Activated T-helper 9 cell treated with anti-CD3 and anti-CD28 coated beads, Interleukin-2, amount 50 U/mL, for 16 hours (primary cell): ENCODE data around the gene CUL9.

ENCODE experiments used
- DNase-seq: peaks from one replicate; pipeline ENCODE4 v3.0.0-alpha.2; 2020; ENCODE audit warnings: low read depth

Gene CUL9

DNA sequence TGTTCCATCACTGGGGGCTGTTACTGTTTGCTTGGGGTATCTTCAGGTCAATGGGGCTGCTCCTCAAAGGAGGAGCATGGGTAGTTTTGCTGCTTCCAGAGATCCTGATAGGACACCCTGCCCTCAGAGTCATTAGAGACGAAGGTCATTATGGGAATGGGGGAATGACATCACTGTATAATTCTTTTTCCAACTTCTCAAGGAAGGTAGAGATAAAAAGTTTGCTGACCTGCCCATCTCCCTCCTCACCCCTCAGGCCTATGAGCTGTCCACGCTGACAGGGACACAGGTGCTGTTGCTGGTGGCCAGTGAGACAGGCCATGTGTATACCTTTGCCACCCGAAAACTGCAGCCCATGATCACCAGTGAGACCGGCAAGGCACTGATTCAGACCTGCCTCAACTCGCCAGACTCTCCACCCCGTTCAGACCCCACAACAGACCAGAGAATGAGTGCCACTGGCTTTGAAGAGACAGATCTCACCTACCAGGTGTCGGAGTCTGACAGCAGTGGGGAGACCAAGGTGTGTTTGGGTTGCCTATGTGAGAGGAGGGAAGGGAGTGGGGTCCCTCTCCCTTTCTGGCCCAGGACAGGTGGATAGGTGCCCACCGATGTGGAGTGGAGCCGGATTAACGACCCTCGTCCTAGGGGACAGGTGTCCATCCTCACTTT is 8.3 kb upstream of the CUL9 start:
- DNase-seq = no peak

DNA sequence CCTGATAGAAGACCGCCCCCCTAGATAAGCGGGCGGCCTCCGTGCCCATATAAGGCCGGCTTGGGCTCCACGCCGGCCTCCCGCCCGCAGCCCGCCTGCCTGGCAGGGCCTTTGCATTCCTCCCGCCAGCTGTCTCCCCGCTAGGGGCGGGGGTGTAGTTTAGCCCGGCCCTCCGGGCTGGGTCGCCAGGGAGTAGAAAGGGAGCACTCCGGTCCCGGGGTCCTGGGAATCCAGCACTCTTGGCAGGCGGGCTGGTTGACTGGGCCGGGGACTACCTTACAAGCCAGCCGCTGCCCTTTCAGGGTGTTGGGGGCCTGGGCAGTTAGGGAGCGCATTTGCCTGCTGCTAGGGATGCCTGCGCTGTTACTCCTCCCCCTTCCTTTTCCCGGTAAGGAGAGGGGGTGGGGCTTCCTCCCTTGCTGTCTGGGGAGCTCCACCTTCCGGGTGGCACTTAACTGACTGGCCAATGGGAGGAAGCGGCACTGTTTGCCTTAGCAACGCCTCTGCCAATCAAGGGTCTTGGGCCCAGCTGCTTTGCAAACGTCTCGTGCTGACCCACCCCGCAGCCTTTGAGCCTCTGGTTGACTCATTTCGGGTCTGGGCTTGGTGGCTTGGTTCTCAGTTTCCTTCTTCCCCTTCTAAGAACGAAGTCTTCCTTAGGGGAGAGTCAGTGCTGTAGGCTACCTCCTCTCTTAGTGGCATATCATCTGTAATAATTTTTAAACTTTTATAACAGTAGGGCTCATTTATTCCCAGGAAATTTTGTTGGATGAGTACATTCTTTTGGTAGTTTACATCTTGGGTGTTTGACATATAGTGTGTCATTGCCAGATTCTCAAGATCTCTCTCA is 7.5 kb upstream of the CUL9 start:
- DNase-seq = peak; percentile 87

DNA sequence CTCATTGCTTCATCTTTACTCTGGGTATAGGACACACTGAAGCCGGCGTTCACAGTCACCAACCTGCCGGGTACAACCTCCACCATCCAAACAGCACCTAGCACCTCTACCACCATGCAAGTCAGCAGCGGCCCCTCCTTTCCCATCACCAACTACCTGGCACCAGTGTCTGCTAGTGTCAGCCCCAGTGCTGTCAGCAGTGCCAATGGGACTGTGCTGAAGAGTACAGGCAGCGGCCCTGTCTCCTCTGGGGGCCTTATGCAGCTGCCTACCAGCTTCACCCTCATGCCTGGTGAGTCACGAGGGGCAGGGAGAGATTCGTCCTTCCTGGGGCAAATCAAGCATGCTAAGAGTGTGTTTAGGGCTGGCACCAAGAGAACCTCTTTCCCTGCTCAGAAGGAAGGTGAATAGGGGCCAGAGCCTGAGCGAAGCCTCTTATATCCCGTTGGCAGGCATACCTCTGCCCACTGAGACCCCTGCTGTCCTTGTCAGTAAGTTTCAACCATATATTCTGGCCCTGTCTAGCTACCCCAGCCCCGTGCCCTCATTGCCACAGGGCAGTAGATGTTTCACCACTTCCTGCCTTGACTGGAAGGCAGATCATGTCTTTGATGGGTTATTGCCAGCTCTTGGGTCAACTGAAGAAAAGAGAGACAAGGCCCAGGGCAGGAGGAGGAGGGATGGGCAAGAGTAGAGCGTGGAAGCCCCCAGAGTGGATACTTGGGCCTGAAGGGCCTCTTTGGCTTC is 6.1 kb upstream of the CUL9 start:
- no peak for DNase-seq

DNA sequence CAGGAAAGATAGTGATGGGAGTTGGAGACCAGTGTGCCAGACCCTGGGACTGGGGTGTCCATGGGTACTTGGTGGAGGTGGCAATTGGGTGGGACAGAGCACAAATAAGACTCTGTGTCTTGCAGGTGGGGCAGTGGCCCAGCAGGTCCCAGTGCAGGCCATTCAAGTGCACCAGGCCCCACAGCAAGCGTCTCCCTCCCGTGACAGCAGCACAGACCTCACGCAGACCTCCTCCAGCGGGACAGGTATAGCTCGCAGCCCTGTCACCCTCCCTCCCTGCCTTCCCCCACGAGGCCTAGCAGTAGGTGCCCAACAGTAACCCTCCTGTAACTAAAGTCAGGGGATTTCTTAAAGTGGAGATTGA is 5.6 kb upstream of the CUL9 start:
- no peak for DNase-seq

DNA sequence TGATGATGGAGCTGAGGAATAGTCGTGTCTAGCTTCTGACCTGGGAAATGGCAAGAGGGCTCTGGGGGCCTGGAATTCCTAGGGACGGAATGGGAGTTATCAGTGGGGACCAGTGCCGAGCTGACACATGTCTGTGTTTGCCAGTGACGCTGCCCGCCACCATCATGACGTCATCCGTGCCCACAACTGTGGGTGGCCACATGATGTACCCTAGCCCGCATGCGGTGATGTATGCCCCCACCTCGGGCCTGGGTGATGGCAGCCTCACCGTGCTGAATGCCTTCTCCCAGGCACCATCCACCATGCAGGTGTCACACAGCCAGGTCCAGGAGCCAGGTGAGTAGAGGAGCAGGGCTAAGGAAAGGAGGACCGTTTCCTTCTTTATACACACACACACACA is 3.8 kb upstream of the CUL9 start:
- DNase-seq = no peak

DNA sequence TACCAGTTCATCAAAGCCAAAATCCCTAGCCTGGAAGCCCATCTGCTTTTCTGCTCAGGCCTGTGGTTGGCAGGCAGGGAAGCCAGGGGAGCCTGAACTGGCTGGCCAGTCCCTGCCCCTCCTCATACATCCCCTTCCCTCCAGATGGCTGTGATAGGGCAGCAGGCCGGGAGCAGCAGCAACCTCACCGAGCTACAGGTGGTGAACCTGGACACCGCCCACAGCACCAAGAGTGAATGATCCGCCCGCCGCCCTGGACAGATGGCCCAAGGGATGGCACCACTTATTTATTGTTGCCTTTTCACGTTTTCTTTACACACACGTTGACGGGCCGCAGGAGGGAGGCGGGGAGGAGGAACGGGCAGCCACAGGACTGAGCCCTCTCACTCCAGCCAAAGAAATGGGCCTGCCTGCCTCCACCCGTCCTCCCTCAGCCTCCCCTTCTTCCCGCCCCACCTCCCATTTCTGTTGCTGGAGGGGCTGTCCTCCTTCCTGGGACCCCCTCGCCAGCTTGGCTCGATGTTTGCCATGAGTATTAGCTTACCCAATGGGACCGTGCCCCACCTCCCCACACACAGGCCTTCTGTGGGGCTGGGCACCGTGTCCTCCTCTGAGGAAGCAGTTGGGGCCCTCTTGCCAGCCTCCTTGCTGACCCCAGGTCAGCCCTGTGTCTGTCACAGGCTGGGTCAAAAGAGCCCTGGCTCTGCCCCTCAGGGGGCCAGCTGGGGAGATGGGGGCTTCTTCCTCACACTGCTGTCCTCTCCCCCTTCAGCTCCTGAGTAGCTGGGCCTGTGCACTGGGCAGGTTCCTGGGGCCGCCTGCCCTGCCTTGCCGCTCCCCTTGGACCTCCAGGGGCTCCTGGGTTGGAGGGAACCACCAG is 2.8 kb upstream of the CUL9 start:
- DNase-seq = no peak

DNA sequence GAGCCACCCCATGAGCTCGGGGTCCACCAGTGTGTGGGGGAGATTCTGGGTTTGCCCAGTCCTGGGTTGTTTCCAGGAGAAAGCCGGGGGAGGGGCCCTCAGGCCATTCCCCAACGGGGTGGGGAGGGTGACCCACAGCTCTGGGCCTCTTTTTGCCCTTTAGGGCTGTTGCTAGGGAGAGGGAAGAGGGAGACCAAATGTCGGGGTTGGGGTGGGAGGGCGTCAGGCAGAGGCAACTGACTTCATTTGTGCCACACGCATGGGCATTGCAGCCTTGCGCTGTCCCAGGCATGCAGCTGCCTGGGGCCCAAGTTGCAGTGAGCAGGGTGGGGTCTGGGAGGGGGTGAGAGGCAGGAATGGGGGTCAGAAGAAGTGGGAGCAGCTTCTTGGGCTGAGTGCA is 1.9 kb upstream of the CUL9 start:
- no peak for DNase-seq

DNA sequence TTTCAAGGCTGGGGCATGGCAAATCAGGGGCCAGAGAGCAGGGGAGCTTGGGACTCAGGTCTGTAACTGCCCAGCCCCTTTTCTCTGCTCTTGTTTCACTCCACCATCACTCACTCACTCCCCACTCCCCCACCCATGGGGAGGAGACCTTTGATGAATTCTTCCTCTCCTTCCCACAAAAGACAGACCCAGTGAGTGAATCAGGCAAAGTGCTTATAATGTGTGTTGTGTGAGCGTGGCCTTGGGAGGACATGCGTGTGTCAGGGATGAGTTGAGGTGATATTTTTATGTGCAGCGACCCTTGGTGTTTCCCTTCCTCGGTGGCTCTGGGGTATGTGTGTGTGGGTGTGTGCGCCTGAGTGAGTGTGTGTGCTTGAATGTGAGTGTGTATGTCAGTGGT is 1.0 kb upstream of the CUL9 start:
- no peak for DNase-seq

DNA sequence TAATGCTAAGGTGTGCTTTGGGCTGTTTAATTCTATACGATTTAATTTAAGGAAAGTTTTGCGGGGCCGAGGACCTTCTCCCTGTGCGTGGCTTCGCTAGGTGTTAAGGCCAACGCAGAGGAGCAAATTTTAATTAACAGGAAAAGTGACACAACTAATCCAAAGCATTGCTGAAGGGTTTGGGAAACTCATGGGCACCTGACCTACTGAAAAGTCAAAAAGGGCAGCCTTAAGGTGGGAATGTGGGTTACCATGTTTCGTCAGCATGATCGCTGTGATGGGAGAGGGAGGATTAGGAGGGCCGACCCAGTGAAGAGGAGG is 415 bp upstream of the CUL9 start:
- DNase-seq = no peak

DNA sequence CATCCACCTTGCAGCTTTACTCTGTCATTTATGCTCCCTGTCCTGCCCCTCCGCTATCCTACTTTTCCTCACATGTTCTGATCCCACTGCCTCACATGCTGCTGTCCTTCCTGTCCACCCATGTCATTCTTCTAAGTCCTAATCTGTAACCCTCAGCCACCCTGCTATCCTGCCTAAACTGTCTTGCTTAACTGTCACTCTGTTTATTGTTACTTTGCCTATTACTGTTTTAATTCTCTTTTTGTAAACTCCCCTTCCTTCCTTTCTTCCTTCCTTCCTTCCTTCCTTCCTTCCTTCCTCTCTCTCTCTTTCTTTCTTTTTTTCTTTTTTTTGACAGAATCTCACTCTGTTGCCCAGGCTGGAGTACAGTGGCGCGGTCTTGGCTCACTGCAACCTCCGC is 1.4 kb downstream of the CUL9 start:
- no peak for DNase-seq

DNA sequence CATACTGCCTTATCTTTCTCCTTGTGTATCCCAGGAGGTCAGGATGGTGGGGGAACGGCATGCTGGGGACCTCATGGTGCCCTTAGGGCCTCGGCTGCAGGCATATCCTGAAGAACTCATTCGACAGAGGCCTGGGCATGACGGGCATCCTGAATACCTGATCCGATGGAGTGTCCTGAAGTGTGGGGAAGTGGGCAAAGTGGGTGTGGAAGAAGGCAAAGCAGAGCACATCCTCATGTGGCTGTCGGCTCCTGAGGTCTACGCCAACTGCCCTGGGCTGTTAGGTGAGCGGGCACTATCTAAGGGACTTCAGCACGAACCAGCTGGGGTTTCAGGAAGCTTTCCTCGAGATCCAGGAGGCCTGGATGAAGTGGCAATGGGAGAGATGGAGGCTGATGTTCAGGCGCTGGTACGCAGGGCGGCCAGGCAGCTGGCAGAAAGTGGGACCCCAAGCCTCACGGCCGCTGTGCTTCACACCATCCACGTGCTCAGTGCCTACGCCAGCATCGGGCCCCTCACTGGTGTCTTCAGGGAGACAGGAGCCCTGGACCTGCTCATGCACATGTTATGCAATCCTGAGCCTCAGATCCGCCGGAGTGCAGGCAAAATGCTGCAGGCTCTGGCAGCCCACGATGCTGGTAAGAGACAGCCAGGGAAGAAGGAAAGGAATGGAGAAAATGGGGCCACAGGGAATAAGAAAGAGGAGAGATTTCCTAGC is 2.4 kb downstream of the CUL9 start:
- no peak for DNase-seq

DNA sequence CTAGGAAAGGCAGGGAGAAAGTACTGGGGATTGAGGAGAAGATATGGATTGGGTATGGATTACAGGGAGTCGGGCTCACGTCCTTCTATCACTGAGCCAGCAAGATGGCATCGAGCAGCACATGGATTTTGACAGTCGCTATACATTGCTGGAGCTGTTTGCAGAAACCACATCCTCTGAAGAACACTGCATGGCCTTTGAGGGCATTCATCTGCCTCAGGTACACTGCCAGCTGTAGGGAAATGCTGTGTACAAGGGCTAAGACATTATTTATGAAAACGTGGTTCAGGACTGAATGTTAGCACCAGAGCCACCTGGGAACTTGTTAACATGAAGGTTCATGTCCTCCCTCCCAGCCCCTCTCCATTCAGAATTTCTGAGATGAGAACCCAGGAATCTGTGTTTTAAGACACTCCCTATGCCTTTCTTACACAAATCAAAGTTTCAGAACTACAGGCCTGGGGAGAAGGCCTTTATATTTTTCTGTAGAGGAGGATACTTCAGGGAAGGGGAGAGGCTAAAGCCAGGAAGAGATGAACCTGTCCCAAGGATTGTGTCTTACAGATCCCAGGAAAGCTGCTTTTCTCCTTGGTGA is 3.5 kb downstream of the CUL9 start:
- DNase-seq = no peak

DNA sequence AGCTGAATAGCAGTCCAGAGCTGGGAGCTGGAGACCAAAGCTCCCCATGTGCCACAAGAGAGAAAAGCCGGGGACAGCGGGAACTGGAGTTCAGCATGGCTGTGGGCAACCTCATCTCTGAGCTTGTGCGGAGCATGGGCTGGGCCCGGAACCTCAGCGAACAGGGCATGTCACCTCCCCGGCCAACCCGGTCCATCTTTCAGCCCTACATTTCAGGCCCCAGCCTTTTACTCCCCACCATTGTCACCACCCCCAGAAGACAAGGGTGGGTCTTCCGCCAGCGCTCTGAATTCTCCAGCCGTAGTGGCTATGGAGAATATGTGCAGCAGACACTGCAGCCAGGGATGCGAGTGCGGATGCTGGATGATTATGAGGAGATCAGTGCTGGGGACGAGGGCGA is 4.0 kb downstream of the CUL9 start:
- no peak for DNase-seq

DNA sequence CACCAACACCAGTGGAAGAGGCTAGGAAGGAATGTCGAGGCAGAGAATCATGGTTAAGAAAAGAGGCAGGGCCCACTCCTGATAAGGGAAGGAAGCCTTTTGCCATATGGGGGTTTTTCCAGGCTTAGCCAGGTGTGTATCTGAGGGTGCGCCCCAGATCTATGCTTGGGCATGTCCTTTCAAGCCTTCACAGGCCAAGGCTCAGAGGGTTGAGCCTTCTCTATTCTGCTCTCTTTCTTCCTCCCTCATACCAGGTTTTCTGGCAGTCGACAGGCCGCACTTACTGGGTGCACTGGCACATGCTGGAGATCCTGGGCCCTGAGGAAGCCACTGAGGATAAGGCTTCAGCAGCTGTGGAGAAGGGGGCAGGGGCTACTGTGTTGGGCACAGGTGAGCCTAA is 4.7 kb downstream of the CUL9 start:
- no peak for DNase-seq

DNA sequence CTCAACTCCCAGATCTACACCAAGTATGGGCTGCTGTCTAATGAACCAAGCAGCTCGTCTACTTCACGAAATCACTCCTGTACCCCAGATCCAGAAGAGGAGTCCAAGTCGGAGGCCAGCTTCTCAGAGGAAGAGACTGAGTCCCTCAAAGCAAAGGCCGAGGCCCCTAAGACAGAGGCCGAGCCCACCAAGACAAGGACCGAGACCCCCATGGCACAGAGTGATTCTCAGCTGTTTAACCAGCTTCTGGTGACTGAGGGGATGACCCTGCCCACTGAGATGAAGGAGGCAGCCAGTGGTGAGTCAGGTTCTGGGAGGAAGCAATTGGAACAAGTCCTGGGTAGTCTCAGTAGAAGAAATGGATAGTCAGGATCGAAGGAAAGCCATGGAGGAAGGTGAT is 5.8 kb downstream of the CUL9 start:
- no peak for DNase-seq

DNA sequence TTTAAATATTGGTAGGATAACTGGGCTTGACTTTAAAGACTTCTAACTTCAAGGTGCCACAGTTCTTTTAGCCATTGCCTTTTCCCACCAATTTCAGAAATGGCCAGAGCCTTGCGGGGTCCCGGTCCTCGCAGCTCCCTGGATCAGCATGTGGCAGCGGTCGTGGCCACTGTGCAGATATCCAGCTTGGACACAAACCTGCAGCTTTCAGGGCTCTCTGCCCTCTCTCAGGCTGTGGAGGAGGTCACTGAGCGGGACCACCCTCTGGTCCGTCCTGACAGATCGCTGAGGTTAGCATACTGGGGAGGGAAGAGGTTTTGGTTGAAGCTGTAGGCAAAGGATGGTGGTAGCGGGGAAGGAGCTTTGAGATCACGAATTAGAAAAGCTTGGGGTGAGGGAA is 6.4 kb downstream of the CUL9 start:
- no peak for DNase-seq

DNA sequence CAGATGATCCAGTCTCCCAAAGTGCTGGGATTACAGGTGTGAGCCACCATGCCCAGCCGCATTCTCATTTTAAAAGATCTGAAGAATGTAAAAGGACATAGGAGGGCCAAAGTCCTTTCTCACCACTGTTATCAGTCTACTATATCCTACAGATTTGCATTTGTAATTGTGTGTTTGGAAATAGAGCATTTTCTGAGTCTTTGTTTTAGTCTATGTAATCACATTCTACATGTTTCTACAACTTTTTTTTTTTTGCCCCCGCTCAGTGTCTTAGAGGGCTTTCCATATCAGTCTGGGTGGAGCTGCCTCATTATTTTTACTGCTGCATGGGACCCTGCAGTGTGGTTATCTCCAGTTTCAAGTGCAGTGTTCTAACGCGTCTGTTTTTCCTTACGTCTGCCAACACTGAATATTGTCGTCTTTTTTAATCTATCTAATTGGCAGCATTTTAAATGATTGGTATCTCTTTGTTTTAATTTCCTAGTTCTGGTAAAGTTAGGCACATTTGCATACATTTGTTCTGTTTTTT is 7.8 kb downstream of the CUL9 start:
- no peak for DNase-seq

DNA sequence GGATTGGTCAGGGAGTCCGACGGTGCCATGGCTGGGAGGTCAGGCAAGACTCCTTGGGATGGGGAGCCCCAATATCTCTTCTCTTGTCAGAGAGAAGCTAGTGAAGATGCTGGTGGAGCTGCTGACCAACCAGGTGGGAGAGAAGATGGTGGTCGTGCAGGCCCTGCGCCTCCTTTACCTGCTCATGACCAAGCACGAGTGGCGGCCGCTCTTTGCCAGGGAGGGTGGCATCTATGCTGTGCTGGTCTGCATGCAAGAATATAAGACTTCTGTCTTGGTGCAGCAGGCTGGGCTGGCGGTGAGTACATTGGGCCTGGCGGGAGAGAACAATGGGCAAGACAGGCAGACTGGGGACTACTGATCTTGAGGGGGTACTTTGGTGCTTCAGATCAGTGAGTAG is 10.9 kb downstream of the CUL9 start:
- DNase-seq = no peak

DNA sequence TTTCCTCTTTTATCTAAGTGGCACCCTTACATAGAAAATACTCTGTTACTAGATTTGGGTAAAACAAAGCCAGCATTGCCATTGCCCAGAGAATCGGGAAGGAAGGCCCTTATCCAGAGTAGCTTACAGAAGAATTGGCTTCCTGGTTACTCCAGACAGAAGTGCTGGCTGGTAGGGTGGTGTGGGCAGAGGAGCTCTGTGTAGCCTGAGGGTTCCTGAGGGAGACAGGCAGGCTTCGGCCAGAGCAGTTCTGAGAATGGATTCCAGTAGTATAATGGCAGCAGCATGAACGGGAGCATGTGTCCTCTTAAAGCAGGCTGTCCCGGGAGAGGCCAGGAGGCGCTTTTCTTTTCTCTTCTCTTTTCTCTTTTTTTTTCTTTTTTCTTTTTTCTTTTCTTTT is 11.9 kb downstream of the CUL9 start:
- DNase-seq = no peak

DNA sequence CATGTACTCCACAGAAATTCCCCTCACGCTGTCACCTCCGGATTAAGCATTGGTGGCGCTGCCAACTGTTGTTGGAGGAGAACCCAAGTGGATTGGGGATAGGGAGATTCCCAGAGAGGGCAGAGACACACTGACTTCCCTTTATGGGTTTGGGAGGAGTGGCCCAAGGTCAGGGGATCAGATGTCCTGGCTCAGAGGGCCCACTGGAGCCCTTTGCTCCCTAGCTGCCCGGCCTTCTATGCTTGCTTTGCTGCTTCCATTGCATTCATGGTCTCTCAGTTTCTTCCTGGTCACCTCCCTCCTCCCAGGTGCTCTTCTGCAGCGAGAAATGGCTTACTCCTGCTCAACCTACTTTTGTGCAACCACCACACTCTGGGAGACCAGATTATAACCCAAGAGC is 14.3 kb downstream of the CUL9 start:
- DNase-seq = no peak

DNA sequence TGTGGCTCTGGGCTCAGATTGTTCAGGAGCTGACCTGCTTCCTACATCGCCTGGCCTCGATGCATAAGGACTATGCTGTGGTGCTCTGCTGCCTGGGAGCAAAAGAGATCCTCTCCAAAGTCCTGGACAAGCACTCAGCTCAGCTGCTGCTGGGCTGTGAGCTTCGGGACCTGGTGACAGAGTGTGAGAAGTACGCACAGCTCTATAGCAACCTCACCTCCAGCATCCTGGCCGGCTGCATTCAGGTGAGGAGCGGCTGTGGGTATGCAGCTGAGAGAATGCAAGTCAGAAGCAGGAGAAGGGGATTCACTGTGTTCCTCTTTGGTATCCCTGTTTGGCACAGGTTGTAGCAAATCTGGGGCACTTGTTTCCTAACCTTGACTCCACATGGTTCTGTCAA is 17.9 kb downstream of the CUL9 start:
- DNase-seq = no peak
